ENCODE results near the gene WWTR1. TPM values are rescaled to one million over a fixed set of nuclear protein-coding genes. Genes with fewer than 3 reads are reported as not detected.

The WWTR1 gene
- total RNA-seq: 282 TPM

DNA sequence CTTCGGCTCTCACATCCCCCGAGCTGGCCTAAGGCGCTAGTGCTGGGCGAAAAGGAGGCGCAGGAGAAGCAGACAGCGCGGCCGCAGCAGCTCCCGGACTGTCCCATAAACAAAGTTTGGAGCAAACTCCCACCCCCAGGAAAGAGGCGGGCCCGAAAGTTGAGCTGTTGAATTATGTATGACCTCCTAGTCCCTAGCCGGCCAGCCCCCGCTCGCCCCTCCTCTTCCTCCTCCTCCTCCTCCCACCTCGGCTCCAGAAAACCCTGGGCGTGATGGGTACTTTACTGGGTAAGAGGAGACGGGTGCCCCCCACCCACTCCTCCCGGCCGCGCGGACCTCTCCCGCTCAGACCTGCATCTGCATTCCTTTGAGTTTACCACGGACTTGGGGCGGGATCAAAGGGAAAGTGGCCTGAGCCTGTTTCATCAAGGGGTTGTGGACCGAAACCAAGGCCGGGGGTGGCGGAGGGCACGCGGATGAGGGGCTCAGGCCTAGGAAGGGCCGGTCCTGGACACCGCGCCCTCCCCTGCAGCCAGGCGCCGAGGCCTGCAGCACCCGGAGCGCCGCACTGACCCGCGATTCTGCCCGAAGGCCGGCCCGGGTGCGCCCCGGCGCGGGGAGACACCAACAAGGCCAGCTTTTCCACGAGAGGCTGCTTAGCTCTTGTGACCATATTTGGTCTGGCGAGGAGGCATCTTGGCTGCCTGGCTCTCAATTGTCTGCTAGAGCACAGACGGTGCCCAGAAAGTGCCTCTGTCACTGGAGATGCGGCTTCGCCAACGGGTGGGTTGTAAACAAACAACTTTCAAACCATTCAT, at the start of gene WWTR1:
Gene WWTR1 (minus strand): TSS at position 100 of the 818 bp plus-strand sequence. CDS start 719 bp downstream, outside the sequence.
- Histone ChIP-seq H3K27me3 (no peaks in the 10 kb centered on the region), H3K36me3 (no peaks in the 10 kb centered on the region), H3K27ac (peak within 1 kb of the TSS; percentile 94 to 95), H3K4me3 (peak within 1 kb of the TSS; percentile 81 to 83), H3K4me1 (peaks cover 10 to 20% of the 10 kb centered on the region in 2 donors), H3K9me3 (no peaks in the 10 kb centered on the region)
- TF ChIP-seq, protein P1, sequence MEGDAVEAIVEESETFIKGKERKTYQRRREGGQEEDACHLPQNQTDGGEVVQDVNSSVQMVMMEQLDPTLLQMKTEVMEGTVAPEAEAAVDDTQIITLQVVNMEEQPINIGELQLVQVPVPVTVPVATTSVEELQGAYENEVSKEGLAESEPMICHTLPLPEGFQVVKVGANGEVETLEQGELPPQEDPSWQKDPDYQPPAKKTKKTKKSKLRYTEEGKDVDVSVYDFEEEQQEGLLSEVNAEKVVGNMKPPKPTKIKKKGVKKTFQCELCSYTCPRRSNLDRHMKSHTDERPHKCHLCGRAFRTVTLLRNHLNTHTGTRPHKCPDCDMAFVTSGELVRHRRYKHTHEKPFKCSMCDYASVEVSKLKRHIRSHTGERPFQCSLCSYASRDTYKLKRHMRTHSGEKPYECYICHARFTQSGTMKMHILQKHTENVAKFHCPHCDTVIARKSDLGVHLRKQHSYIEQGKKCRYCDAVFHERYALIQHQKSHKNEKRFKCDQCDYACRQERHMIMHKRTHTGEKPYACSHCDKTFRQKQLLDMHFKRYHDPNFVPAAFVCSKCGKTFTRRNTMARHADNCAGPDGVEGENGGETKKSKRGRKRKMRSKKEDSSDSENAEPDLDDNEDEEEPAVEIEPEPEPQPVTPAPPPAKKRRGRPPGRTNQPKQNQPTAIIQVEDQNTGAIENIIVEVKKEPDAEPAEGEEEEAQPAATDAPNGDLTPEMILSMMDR (IDR thresholded peaks at IDR 0.05): peak; percentile 24 to 57 (median 33)
- peak; percentile 79 to 97 for DNase-seq (ENCODE audit: low spot score in 2 of 2)
- intact Hi-C loops (cut with DNase I): loop anchor here (2.0 to 10.0 kb wide), 7 partner anchors 59 to 643 kb away; partner anchors contain the start of gene RNF13

DNA sequence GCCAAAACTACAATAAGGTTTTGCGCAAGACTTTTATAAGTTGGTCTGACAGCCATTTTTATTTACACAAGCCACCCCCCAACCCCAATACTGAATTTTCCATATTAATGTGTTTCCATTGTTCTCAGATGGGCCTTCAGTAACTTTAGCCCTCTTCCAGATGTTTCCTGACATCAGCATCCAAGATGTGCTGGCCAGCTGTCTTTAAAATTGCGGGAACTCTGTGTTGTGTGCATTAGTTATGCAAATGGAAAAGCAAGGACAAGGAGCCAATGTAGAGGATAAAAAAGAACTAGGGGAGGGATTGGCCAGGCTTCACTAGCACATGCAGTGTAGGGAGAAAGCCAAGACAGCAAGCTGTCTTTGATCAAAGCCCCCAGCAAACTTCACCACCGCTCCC, 49.1 kb upstream of the WWTR1 start:
- no peaks in the 10 kb centered on the region for H3K9me3 ChIP-seq
- no peaks in the 10 kb centered on the region for H3K27me3 ChIP-seq
- H3K4me3 ChIP-seq: no peak overlapping the region
- intact Hi-C loops (cut with DNase I): no loop called here
- no peaks in the 10 kb centered on the region for H3K4me1 ChIP-seq
- no peak overlapping the region for H3K27ac ChIP-seq
- TF ChIP-seq, protein P1 (IDR thresholded peaks at IDR 0.05): no peak
- H3K36me3 ChIP-seq: no peaks in the 10 kb centered on the region
- no peak for DNase-seq (ENCODE audit: low spot score in 2 of 2)

DNA sequence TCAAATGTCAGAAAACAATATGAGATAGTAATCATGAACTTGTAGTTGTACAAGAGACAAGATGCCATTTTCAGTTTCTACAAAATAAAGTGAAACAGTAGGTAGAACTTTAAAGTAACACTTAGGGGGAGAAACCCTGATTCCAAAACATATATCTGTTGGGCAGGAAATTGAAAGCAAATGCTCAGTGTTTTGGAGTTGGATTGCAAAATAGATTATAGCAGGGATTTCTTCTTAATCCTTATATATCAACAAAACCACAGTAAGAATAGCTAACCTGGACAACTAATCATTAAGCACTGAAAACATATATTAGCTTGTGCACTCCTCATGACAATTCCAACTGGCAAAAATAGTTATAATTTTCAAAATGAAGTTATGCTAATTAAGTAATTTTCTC, 47.6 kb upstream of the WWTR1 start:
- DNase-seq (ENCODE audit: low spot score in 2 of 2): no peak
- H3K4me3 ChIP-seq: no peak overlapping the region
- H3K27ac ChIP-seq: no peak overlapping the region
- no peaks in the 10 kb centered on the region for H3K9me3 ChIP-seq
- H3K27me3 ChIP-seq: no peaks in the 10 kb centered on the region
- intact Hi-C loops (cut with DNase I): no loop called here
- H3K36me3 ChIP-seq: no peaks in the 10 kb centered on the region
- H3K4me1 ChIP-seq: no peaks in the 10 kb centered on the region
- TF ChIP-seq, protein P1 (IDR thresholded peaks at IDR 0.05): no peak

DNA sequence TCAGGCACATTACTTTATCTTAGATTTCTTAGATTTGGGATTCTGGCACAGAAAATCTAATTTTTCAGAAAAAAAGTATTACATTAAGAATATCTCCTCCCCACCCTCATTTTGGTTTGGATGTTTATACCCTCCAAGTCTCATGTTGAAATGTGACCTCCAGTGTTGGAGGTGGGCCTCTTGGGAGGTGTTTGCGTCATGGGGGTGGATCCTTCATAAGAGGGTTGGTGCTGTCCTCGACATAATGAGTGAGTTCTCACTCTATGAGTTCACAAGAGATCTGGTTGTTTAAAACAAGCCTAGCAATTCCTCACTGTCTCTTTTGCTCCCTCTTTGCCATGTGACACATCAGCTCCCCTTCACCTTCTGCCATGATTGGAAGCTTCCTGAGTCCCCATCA, 45.6 kb upstream of the WWTR1 start:
- Histone ChIP-seq H3K27ac (no peak overlapping the region), H3K4me1 (no peaks in the 10 kb centered on the region), H3K9me3 (peaks cover 0 to 5% of the 10 kb centered on the region in 2 donors), H3K36me3 (no peaks in the 10 kb centered on the region), H3K27me3 (no peaks in the 10 kb centered on the region), H3K4me3 (no peak overlapping the region)
- TF ChIP-seq, protein P1 (IDR thresholded peaks at IDR 0.05): no peak
- DNase-seq (ENCODE audit: low spot score in 2 of 2): no peak
- intact Hi-C loops (cut with DNase I): no loop called here

DNA sequence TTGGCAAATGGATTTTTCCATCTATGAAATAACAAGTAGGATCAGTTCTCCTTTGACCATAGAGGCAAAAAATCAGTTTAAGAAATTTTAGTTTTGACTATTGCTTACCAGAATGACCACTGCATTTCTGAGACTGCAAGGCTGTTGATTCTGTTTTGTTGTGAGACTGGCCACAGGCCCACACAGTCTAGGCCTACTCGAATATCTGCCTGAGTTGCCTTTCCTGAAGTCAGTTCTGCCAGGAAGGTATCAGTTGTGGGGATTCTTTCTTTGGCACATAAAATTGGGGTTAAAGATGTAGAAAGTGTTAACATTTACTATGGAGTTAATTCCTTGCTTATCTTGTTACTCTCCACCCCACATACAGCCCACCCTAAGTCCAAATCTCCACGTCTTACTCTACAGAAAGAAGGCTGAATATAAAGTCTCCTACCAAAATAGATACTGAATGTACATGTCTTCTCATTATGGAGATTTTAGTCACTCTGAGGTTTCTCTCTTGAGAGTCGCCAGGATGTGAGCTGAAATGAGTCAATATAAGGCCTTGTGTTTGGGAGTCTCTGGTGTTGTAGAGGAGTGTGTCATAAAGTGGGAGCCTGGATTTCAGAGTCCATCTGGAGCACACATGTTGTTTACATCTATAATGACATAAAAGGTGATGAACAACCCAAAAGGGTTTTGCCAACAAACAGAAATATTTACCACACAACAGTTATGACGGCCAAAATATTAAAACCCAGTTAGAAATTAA, 45.0 kb upstream of the WWTR1 start:
- no peak for DNase-seq (ENCODE audit: low spot score in 2 of 2)
- intact Hi-C loops (cut with DNase I): no loop called here
- Histone ChIP-seq H3K27ac (no peak overlapping the region), H3K4me1 (no peaks in the 10 kb centered on the region), H3K27me3 (no peaks in the 10 kb centered on the region), H3K9me3 (peaks cover 0 to 11% of the 10 kb centered on the region in 2 donors), H3K4me3 (no peak overlapping the region), H3K36me3 (no peaks in the 10 kb centered on the region)
- TF ChIP-seq, protein P1 (IDR thresholded peaks at IDR 0.05): no peak

Data from ascending aorta (tissue), 2 donors.